Measurements from ENCODE around the gene GRB10. TPM values are rescaled to one million over a fixed set of nuclear protein-coding genes. Genes with fewer than 3 reads are reported as not detected.
A peak's percentile ranks its signal among the peaks of the same experiment; 100 is the strongest.

GRB10 gene
- total RNA-seq, 1 donor from 2014 or later = 25.4 TPM

- intact Hi-C loops (cut with micrococcal nuclease) = no loop called here
- no peak for DNase-seq
Observed at GRCh38 chr7:50728184-50728583, 54.5 kb downstream of the GRB10 start.

GRCh38 chr7:50727711-50728110 lies 55.0 kb downstream of the GRB10 start:
- DNase-seq (no peak), ATAC-seq (no peak)
- intact Hi-C loops (cut with micrococcal nuclease) = no loop called here

More at GRCh38 chr7:50728184-50728583, 54.5 kb downstream of the GRB10 start:
- peak; percentile 68 for ATAC-seq

GRCh38 chr7:50727072-50727471 lies 55.6 kb downstream of the GRB10 start:
- intact Hi-C loops (cut with micrococcal nuclease) = no loop called here
- ATAC-seq (no peak), DNase-seq (no peak)

GRCh38 chr7:50725774-50726173 lies 56.9 kb downstream of the GRB10 start:
- ATAC-seq = no peak
- DNase-seq = no peak
- intact Hi-C loops (cut with micrococcal nuclease) = no loop called here

- intact Hi-C loops (cut with micrococcal nuclease) = no loop called here
- DNase-seq (no peak), ATAC-seq (no peak)
Observed at GRCh38 chr7:50724526-50725520, 57.9 kb downstream of the GRB10 start.

- intact Hi-C loops (cut with micrococcal nuclease) = no loop called here
- no peak for DNase-seq
- ATAC-seq = no peak
Observed at GRCh38 chr7:50723888-50724287, 58.8 kb downstream of the GRB10 start.

- ATAC-seq = no peak
- no peak for DNase-seq
- intact Hi-C loops (cut with micrococcal nuclease) = no loop called here
Observed at GRCh38 chr7:50723173-50723572, 59.5 kb downstream of the GRB10 start.

- no peak for DNase-seq
Observed at GRCh38 chr7:50721661-50722259, 60.9 kb downstream of the GRB10 start.

GRCh38 chr7:50721160-50721559 lies 61.5 kb downstream of the GRB10 start:
- peak; percentile 14 for ATAC-seq
- intact Hi-C loops (cut with micrococcal nuclease) = no loop called here
- DNase-seq = no peak

More at GRCh38 chr7:50721661-50722259, 60.9 kb downstream of the GRB10 start:
- intact Hi-C loops (cut with micrococcal nuclease) = no loop called here
- ATAC-seq = peak; percentile 77

GRCh38 chr7:50720295-50720694 lies 62.4 kb downstream of the GRB10 start:
- DNase-seq (no peak), ATAC-seq (no peak)
- intact Hi-C loops (cut with micrococcal nuclease) = no loop called here

- intact Hi-C loops (cut with micrococcal nuclease) = no loop called here
- ATAC-seq (no peak), DNase-seq (no peak)
Observed at GRCh38 chr7:50718876-50719275, 63.8 kb downstream of the GRB10 start.

- ATAC-seq = peak; percentile 19
- intact Hi-C loops (cut with micrococcal nuclease) = no loop called here
- no peak for DNase-seq
Observed at GRCh38 chr7:50718311-50718710, 64.4 kb downstream of the GRB10 start.

- intact Hi-C loops (cut with micrococcal nuclease) = no loop called here
- DNase-seq (no peak), ATAC-seq (no peak)
Observed at GRCh38 chr7:50717181-50717580, 65.5 kb downstream of the GRB10 start.

GRCh38 chr7:50714857-50715256 lies 67.8 kb downstream of the GRB10 start:
- DNase-seq = no peak
- intact Hi-C loops (cut with micrococcal nuclease) = no loop called here
- no peak for ATAC-seq

- ATAC-seq (peak; percentile 54), DNase-seq (no peak)
- intact Hi-C loops (cut with micrococcal nuclease) = no loop called here
Observed at GRCh38 chr7:50713123-50713965, 69.4 kb downstream of the GRB10 start.

GRCh38 chr7:50712252-50713122 lies 70.2 kb downstream of the GRB10 start:
- intact Hi-C loops (cut with micrococcal nuclease) = no loop called here
- ATAC-seq = peak; percentile 58
- no peak for DNase-seq

- intact Hi-C loops (cut with micrococcal nuclease) = no loop called here
- peak; percentile 59 for ATAC-seq
- DNase-seq = peak; percentile 64
Observed at GRCh38 chr7:50711271-50712175, 71.2 kb downstream of the GRB10 start.

All from left ventricle myocardium superior (tissue), 1 donor.